Measurements from ENCODE around the gene ABHD16A. TPM values are rescaled to one million over a fixed set of nuclear protein-coding genes. Genes with fewer than 3 reads are reported as not detected.

Gene ABHD16A
- total and polyA plus RNA-seq, 2 of the 13 experiments (the other 11 are each of a cell fraction or from before 2014, with no cell fraction given): 43.5 to 45.4 TPM

GRCh38 chr6:31729979-31730630 lies 27.0 kb upstream of the ABHD16A start (continued):
- TF ChIP-seq ZNF543 (CRISPR knock-in tag; IDR thresholded peaks at IDR 0.05) (no peak), PATZ1 (CRISPR knock-in tag; IDR thresholded peaks at IDR 0.05) (peak; percentile 68; the same call in 1 of the 2 replicates), RARG (CRISPR knock-in tag; IDR thresholded peaks at IDR 0.05; ENCODE audit: low read depth) (no peak), REPIN1 (CRISPR knock-in tag; IDR thresholded peaks at IDR 0.05; ENCODE audit: borderline replicate concordance, low read depth) (peak; percentile 9; the same call in 1 of the 2 replicates), ZBTB25 (CRISPR knock-in tag; IDR thresholded peaks at IDR 0.05) (no peak), SNAPC2 (CRISPR knock-in tag; IDR thresholded peaks at IDR 0.05) (no peak; the same call in none of the 2 replicates), ZFP62 (CRISPR knock-in tag; IDR thresholded peaks at IDR 0.05) (no peak), MATR3 (CRISPR knock-in tag; IDR thresholded peaks at IDR 0.05) (no peak), ZNF7 (CRISPR knock-in tag; IDR thresholded peaks at IDR 0.05) (no peak), RAD51 (IDR thresholded peaks at IDR 0.05; ENCODE audit: borderline replicate concordance) (no peak), UBTF (CRISPR knock-in tag; IDR thresholded peaks at IDR 0.05) (no peak; the same call in 1 of the 2 replicates), PCBP1 (IDR thresholded peaks at IDR 0.05; ENCODE audit: borderline replicate concordance, low read depth, low read length) (peak; percentile 97; the same call in 1 of the 2 replicates), NFIB (CRISPR knock-in tag; IDR thresholded peaks at IDR 0.05; ENCODE audit: borderline replicate concordance) (no peak), ISL2 (CRISPR knock-in tag; IDR thresholded peaks at IDR 0.05) (0 out of 2 replicates have a peak, but pooled peaks have one; percentile 15), GABPA (IDR thresholded peaks at IDR 0.05; ENCODE audit: low read depth, low read length) (no peak), GABPA (CRISPR knock-in tag; IDR thresholded peaks at IDR 0.05; ENCODE audit: low read depth) (no peak), ZNF737 (CRISPR knock-in tag; IDR thresholded peaks at IDR 0.05; ENCODE audit: borderline replicate concordance) (no peak), ZBTB42 (CRISPR knock-in tag; IDR thresholded peaks at IDR 0.05) (no peak), ZNF10 (CRISPR knock-in tag; IDR thresholded peaks at IDR 0.05; ENCODE audit: borderline replicate concordance, low read depth) (no peak), ZNF615 (CRISPR knock-in tag; IDR thresholded peaks at IDR 0.05; ENCODE audit: borderline replicate concordance) (no peak), DNMT3B (CRISPR knock-in tag; conservative IDR thresholded peaks at IDR 0.05) (no peak), MAF1 (CRISPR knock-in tag; IDR thresholded peaks at IDR 0.05; ENCODE audit: borderline replicate concordance) (no peak), SKIL (CRISPR knock-in tag; IDR thresholded peaks at IDR 0.05; ENCODE audit: borderline replicate concordance) (peak; percentile 56; the same call in 1 of the 2 replicates), MTF2 (CRISPR knock-in tag; IDR thresholded peaks at IDR 0.05; ENCODE audit: borderline replicate concordance) (no peak; the same call in 1 of the 2 replicates)
